Fibroblast of villous mesenchyme (primary cell): ENCODE results near the gene STMND1. TPM values are rescaled to one million over a fixed set of nuclear protein-coding genes. Genes with fewer than 3 reads are reported as not detected.

Source experiments
- DNase-seq: peaks from one replicate; pipeline ENCODE4 v3.0.0-alpha.2; 2010; ENCODE audit warnings: low read depth
- H3K4me3 ChIP-seq: 2 replicates; pipeline ENCODE4 v1.5.1; 2011; ENCODE audit warnings: low read depth, mild to moderate bottlenecking, low read length
- CTCF ChIP-seq: IDR thresholded peaks from 2 replicates; pipeline ENCODE4 v1.5.1; 2012; ENCODE audit warnings: low read depth, mild to moderate bottlenecking, low read length; ENCODE audit not compliant: insufficient read depth
- total RNA-seq: library from RNA; depleted of rRNA; stranded (reverse); fragments of >200 nt; gene quantifications from 2 replicates; pipeline ENCODE4 v1.2.3, GENCODE V29; 2012

Gene STMND1
- total RNA-seq: under 0.01 TPM in 1 of 2 replicates, not detected in the other

GRCh38 chr6:17101422-17102257 is at the start of gene STMND1:
Gene STMND1 (plus strand): TSS chr6:17102050. CDS start chr6:17102258, 208 bp downstream.
- peak; percentile 26 for DNase-seq
- H3K4me3 ChIP-seq: peak within 1 kb of the TSS; percentile 43
- no peak for TF ChIP-seq CTCF

GRCh38 chr6:17054647-17055046 is 47.2 kb upstream of the STMND1 start:
- TF ChIP-seq CTCF: no peak
- no peak for DNase-seq
- no peak overlapping the region for H3K4me3 ChIP-seq

GRCh38 chr6:17057322-17057721 is 44.5 kb upstream of the STMND1 start:
- DNase-seq: peak; percentile 48

GRCh38 chr6:17058550-17058949 is 43.3 kb upstream of the STMND1 start:
- H3K4me3 ChIP-seq: no peak overlapping the region
- DNase-seq: no peak
- TF ChIP-seq CTCF: no peak

More at GRCh38 chr6:17057322-17057721, 44.5 kb upstream of the STMND1 start:
- TF ChIP-seq CTCF: no peak
- H3K4me3 ChIP-seq: no peak overlapping the region

GRCh38 chr6:17059022-17059421 is 42.8 kb upstream of the STMND1 start:
- no peak for TF ChIP-seq CTCF
- no peak for DNase-seq
- H3K4me3 ChIP-seq: no peak overlapping the region

GRCh38 chr6:17059850-17060249 is 42.0 kb upstream of the STMND1 start:
- no peak for DNase-seq
- no peak for TF ChIP-seq CTCF
- H3K4me3 ChIP-seq: no peak overlapping the region

- peak; percentile 4 for TF ChIP-seq CTCF
- DNase-seq: no peak
- no peak overlapping the region for H3K4me3 ChIP-seq
These were observed 40.8 kb upstream of the STMND1 start for GRCh38 chr6:17061097-17061496.
